CD4-positive, alpha-beta T cell (primary cell): Measurements from ENCODE around the gene MAN1A2. TPM values are rescaled to one million over a fixed set of nuclear protein-coding genes. Genes with fewer than 3 reads are reported as not detected.

Source experiments
- ATAC-seq: fragments of 200-7000 bp; cut with Tn5 transposase; one replicate; pipeline ENCODE4 v1.10.0; 2022; ENCODE audit warnings: mild to moderate bottlenecking; ENCODE audit not compliant: poor library complexity
- CTCF ChIA-PET: fragments of 350-600 bp; sonication (Branson Sonifier 250); formaldehyde crosslinking; loops from one replicate; lab custom pipeline; 2021; ENCODE audit warnings: antibody characterized with exemption, inconsistent platforms; lab: Charles Lee
- POLR2A ChIA-PET: fragments of 350-600 bp; sonication (Branson Sonifier 250); formaldehyde crosslinking; loops from one replicate; lab custom pipeline; 2021; ENCODE audit warnings: antibody characterized with exemption, inconsistent platforms; lab: Charles Lee
- DNase-seq, 14 experiments: peaks; one replicate each; pipeline ENCODE4 v3.0.0-alpha.2; 2013 to 2020; ENCODE audit warnings: mixed read lengths in 2 of 14
- H3K27ac ChIP-seq, 2 donors: one replicate each; pipeline versions ENCODE4 v1.5.1 to v1.7.0; 2013; ENCODE audit warnings: low read length in 2 of 2, low read depth in 1 of 2, mild to moderate bottlenecking in 1 of 2
- H3K27me3 ChIP-seq, 2 experiments: 1 replicate in 1 of 2; 2 replicates in 1 of 2; pipeline versions ENCODE4 v1.6.1 to v1.7.0; 2013; ENCODE audit warnings: low read length in 2 of 2, control low read depth in 1 of 2, mild to moderate bottlenecking in 1 of 2, moderate library complexity in 1 of 2; ENCODE audit not compliant: insufficient read depth in 2 of 2, control insufficient read depth in 1 of 2
- H3K36me3 ChIP-seq: one replicate; pipeline ENCODE4 v1.6.1; 2013; ENCODE audit warnings: low read length, control low read depth; ENCODE audit not compliant: insufficient read depth
- H3K4me1 ChIP-seq: one replicate; pipeline ENCODE4 v1.6.1; 2013; ENCODE audit warnings: low read length, control low read depth; ENCODE audit not compliant: insufficient read depth
- H3K4me3 ChIP-seq: one replicate; pipeline ENCODE4 v1.5.1; 2013; ENCODE audit warnings: mild to moderate bottlenecking, low read length, moderate library complexity
- H3K9me3 ChIP-seq, 2 experiments: 1 replicate in 1 of 2; 2 replicates in 1 of 2; pipeline versions ENCODE4 v1.6.1 to v1.7.0; 2013; ENCODE audit warnings: low read length in 2 of 2, mild to moderate bottlenecking in 2 of 2, control low read depth in 1 of 2, moderate library complexity in 1 of 2; ENCODE audit not compliant: control insufficient read depth in 1 of 2, insufficient read depth in 1 of 2
- H3K27ac Mint-ChIP-seq: one replicate; pipeline ENCODE4 v1.8.0; 2020; ENCODE audit warnings: mixed read lengths
- H3K27me3 Mint-ChIP-seq: one replicate; pipeline ENCODE4 v1.8.0; 2021; ENCODE audit warnings: mixed read lengths
- H3K36me3 Mint-ChIP-seq: one replicate; pipeline ENCODE4 v1.8.0; 2021; ENCODE audit warnings: low read depth, mixed read lengths
- H3K4me1 Mint-ChIP-seq: one replicate; pipeline ENCODE4 v1.8.0; 2021; ENCODE audit warnings: low read depth, mixed read lengths
- H3K4me3 Mint-ChIP-seq: one replicate; pipeline ENCODE4 v1.8.0; 2020; ENCODE audit warnings: mild to moderate bottlenecking, mixed read lengths
- H3K9me3 Mint-ChIP-seq: one replicate; pipeline ENCODE4 v1.8.0; 2020; ENCODE audit warnings: mixed read lengths
- intact Hi-C, 2 experiments: fragments of 100-400 bp; cut with DNase I in 1 of 2; cut with micrococcal nuclease in 1 of 2; formaldehyde crosslinking; loops; one replicate each; pipeline versions ENCODE4 v1.15.1 to v1.9.0; 2023 to 2025; cut with DNase I, micrococcal nuclease
- total RNA-seq, 174 experiments: library from RNA in 2 of 174; stranded (reverse) in 2 of 174; gene quantifications; one replicate each; pipeline ENCODE4 v1.2.3 and lab custom pipeline; 2021 to 2026
- TF ChIP-seq, protein P1 (sequence below): fragments of 200-600 bp; IDR thresholded peaks from one replicate; pipeline ENCODE4 v1.8.0; 2022; ENCODE audit warnings: antibody characterized with exemption, mild to moderate bottlenecking

The MAN1A2 gene
- total RNA-seq, 2 experiments from 2014 or later: 45.6 to 49.7 TPM

DNA sequence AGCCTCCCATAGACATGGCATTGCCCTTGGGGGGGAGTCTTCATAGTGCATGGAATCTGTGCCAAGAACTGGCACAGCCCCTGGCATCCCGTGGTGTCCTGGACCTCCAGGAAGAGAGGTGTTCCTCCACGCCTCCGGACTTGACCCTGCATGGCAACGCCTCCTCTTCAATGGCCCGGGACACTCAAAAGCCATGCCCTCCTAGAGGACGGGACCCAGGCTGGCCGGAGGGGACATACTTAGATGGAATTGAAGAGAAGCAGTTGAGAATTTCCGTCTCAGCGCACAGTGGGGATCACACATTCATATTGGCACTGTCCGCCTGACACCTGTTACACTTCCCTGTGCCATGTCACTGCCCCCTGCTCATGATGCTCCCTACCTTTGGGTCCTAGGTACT is 200.2 kb downstream of the MAN1A2 start:
- peaks cover 11% of the 10 kb centered on the region for H3K4me1 ChIP-seq
- Mint-ChIP-seq H3K36me3 (no peaks in the 10 kb centered on the region), H3K4me1 (peaks cover 15% of the 10 kb centered on the region), H3K9me3 (no peaks in the 10 kb centered on the region), H3K27ac (no peak overlapping the region), H3K27me3 (peaks cover 4% of the 10 kb centered on the region), H3K4me3 (no peak overlapping the region)
- no peaks in the 10 kb centered on the region for H3K9me3 ChIP-seq
- DNase-seq (no peak), ATAC-seq (no peak)
- TF ChIP-seq, protein P1, sequence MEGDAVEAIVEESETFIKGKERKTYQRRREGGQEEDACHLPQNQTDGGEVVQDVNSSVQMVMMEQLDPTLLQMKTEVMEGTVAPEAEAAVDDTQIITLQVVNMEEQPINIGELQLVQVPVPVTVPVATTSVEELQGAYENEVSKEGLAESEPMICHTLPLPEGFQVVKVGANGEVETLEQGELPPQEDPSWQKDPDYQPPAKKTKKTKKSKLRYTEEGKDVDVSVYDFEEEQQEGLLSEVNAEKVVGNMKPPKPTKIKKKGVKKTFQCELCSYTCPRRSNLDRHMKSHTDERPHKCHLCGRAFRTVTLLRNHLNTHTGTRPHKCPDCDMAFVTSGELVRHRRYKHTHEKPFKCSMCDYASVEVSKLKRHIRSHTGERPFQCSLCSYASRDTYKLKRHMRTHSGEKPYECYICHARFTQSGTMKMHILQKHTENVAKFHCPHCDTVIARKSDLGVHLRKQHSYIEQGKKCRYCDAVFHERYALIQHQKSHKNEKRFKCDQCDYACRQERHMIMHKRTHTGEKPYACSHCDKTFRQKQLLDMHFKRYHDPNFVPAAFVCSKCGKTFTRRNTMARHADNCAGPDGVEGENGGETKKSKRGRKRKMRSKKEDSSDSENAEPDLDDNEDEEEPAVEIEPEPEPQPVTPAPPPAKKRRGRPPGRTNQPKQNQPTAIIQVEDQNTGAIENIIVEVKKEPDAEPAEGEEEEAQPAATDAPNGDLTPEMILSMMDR: no peak
- H3K27me3 ChIP-seq: no peaks in the 10 kb centered on the region
- POLR2A ChIA-PET: no interaction called here
- intact Hi-C loops: no loop called here
- CTCF ChIA-PET: no interaction called here
- H3K4me3 ChIP-seq: no peak overlapping the region
- H3K27ac ChIP-seq: no peak overlapping the region
- no peaks in the 10 kb centered on the region for H3K36me3 ChIP-seq

DNA sequence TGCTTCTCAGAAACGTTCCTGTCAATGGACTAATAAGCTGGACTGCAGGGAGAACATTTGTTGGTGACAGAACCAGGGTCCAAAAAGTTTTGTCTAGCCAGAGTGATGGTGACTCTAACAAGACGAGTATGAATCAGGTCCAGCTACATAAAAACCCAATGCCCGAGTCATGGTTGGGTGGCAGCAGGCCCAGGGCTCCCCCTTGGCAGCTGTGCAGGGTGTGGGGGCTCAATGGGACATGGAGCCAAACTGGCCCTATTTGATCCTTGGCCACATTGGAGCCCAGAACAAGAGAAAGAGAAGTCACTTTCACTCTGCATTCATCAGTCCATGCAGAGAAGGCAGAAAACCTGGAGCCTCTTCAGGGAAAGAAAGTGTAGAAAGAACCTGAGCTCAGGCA is 200.7 kb downstream of the MAN1A2 start:
- Mint-ChIP-seq H3K9me3 (no peaks in the 10 kb centered on the region), H3K36me3 (no peaks in the 10 kb centered on the region), H3K27ac (no peak overlapping the region), H3K4me1 (peaks cover 21% of the 10 kb centered on the region), H3K4me3 (no peak overlapping the region), H3K27me3 (peaks cover 4% of the 10 kb centered on the region)
- H3K27ac ChIP-seq: no peak overlapping the region
- ChIA-PET CTCF (interaction anchor here (0.7 kb wide), 1 partner anchor 33 kb away, joined by 3 read pairs; no protein-coding TSS in a partner anchor), POLR2A (no interaction called here)
- no peak overlapping the region for H3K4me3 ChIP-seq
- no peaks in the 10 kb centered on the region for H3K36me3 ChIP-seq
- ATAC-seq (no peak), DNase-seq (no peak)
- intact Hi-C loops: no loop called here
- TF ChIP-seq, protein P1: no peak
- H3K9me3 ChIP-seq: no peaks in the 10 kb centered on the region
- H3K4me1 ChIP-seq: peaks cover 16% of the 10 kb centered on the region
- H3K27me3 ChIP-seq: no peaks in the 10 kb centered on the region

DNA sequence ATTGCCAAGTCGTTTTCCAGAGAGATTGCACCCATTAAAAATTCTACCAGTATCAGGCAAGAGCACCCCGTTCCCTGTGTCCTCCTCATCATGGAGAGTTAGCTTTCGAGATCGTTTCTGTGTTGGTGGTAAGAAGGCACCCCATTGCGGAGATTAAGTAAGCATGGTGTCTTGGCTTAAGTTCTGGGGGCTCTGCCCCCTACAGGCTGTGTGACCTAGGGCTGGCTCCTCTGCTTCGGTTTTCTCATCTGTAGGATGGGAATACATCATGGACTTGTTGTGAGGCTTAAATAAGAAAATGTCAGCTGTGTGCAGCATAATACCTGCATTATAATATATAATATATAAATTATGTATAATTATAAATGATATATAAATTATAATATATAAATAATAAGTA is 201.8 kb downstream of the MAN1A2 start:
- TF ChIP-seq, protein P1: no peak
- H3K4me3 Mint-ChIP-seq: no peak overlapping the region
- H3K27me3 Mint-ChIP-seq: peaks cover 4% of the 10 kb centered on the region
- DNase-seq: no peak
- H3K36me3 Mint-ChIP-seq: no peaks in the 10 kb centered on the region
- no peaks in the 10 kb centered on the region for H3K36me3 ChIP-seq
- H3K27ac Mint-ChIP-seq: no peak overlapping the region
- H3K4me1 ChIP-seq: peaks cover 23% of the 10 kb centered on the region
- ChIA-PET POLR2A (no interaction called here), CTCF (no interaction called here)
- no peak overlapping the region for H3K4me3 ChIP-seq
- intact Hi-C loops: no loop called here
- no peak overlapping the region for H3K27ac ChIP-seq
- peaks cover 25% of the 10 kb centered on the region for H3K4me1 Mint-ChIP-seq
- H3K27me3 ChIP-seq: no peaks in the 10 kb centered on the region
- H3K9me3 ChIP-seq: no peaks in the 10 kb centered on the region
- no peaks in the 10 kb centered on the region for H3K9me3 Mint-ChIP-seq
- ATAC-seq: no peak
